Mucosa of rectum (tissue), 2 donors: Measurements from ENCODE around the gene ATP9A.

ENCODE experiments used
- H3K27ac ChIP-seq, 2 donors: one replicate each; pipeline ENCODE4 v1.7.0; 2013; ENCODE audit warnings: inconsistent platforms in 2 of 2, low read depth in 2 of 2, low read length in 2 of 2
- H3K27me3 ChIP-seq, 2 donors: one replicate each; pipeline ENCODE4 v1.7.0; 2013; ENCODE audit warnings: low read length in 2 of 2; ENCODE audit not compliant: control insufficient read depth in 2 of 2, insufficient read depth in 2 of 2
- H3K36me3 ChIP-seq, 2 donors: one replicate each; pipeline ENCODE4 v1.7.0; 2013; ENCODE audit warnings: low read length in 2 of 2; ENCODE audit not compliant: control insufficient read depth in 2 of 2, insufficient read depth in 2 of 2
- H3K4me1 ChIP-seq, 2 donors: one replicate each; pipeline ENCODE4 v1.7.0; 2013; ENCODE audit warnings: low read length in 2 of 2, mild to moderate bottlenecking in 1 of 2; ENCODE audit not compliant: control insufficient read depth in 2 of 2, insufficient read depth in 2 of 2
- H3K4me3 ChIP-seq, 2 donors: one replicate each; pipeline ENCODE4 v1.7.0; 2013; ENCODE audit warnings: low read length in 2 of 2
- H3K9ac ChIP-seq, 2 donors: one replicate each; pipeline ENCODE4 v1.7.0; 2013; ENCODE audit warnings: low read length in 2 of 2, low read depth in 1 of 2, mild to moderate bottlenecking in 1 of 2
- H3K9me3 ChIP-seq, 2 donors: one replicate each; pipeline ENCODE4 v1.7.0; 2013; ENCODE audit warnings: low read length in 2 of 2; ENCODE audit not compliant: control insufficient read depth in 2 of 2
- donor health status: healthy.
- donor health status: Normal muscosa, but diverticular disease.

ATP9A gene

GRCh38 chr20:51587145-51587544 lies 181.0 kb downstream of the ATP9A start:
- Histone ChIP-seq H3K4me3 (no peak overlapping the region), H3K36me3 (no peaks in the 10 kb centered on the region), H3K27me3 (no peaks in the 10 kb centered on the region), H3K9me3 (no peaks in the 10 kb centered on the region), H3K4me1 (no peaks in the 10 kb centered on the region), H3K27ac (no peak overlapping the region), H3K9ac (no peak overlapping the region)

- H3K9me3 ChIP-seq = no peaks in the 10 kb centered on the region
- H3K27ac ChIP-seq = no peak overlapping the region
- H3K9ac ChIP-seq = no peak overlapping the region
- no peaks in the 10 kb centered on the region for H3K27me3 ChIP-seq
- no peaks in the 10 kb centered on the region for H3K36me3 ChIP-seq
- no peaks in the 10 kb centered on the region for H3K4me1 ChIP-seq
- H3K4me3 ChIP-seq = no peak overlapping the region
These were observed 182.2 kb downstream of the ATP9A start for GRCh38 chr20:51586005-51586440.

GRCh38 chr20:51585148-51585547 lies 183.0 kb downstream of the ATP9A start:
- no peak overlapping the region for H3K27ac ChIP-seq
- H3K4me1 ChIP-seq = no peaks in the 10 kb centered on the region
- H3K36me3 ChIP-seq = no peaks in the 10 kb centered on the region
- H3K4me3 ChIP-seq = no peak overlapping the region
- no peaks in the 10 kb centered on the region for H3K27me3 ChIP-seq
- H3K9ac ChIP-seq = no peak overlapping the region
- no peaks in the 10 kb centered on the region for H3K9me3 ChIP-seq

- Histone ChIP-seq H3K4me3 (no peak overlapping the region), H3K36me3 (no peaks in the 10 kb centered on the region), H3K4me1 (no peaks in the 10 kb centered on the region), H3K9ac (no peak overlapping the region), H3K27me3 (no peaks in the 10 kb centered on the region), H3K9me3 (no peaks in the 10 kb centered on the region), H3K27ac (no peak overlapping the region)
These were observed 183.5 kb downstream of the ATP9A start for GRCh38 chr20:51584737-51585136.

- Histone ChIP-seq H3K9ac (no peak overlapping the region), H3K36me3 (no peaks in the 10 kb centered on the region), H3K27me3 (no peaks in the 10 kb centered on the region), H3K27ac (no peak overlapping the region), H3K4me3 (no peak overlapping the region), H3K4me1 (no peaks in the 10 kb centered on the region), H3K9me3 (no peaks in the 10 kb centered on the region)
These were observed 184.1 kb downstream of the ATP9A start for GRCh38 chr20:51584116-51584515.

- Histone ChIP-seq H3K27ac (no peak overlapping the region), H3K9ac (no peak overlapping the region), H3K9me3 (no peaks in the 10 kb centered on the region), H3K36me3 (no peaks in the 10 kb centered on the region), H3K4me1 (no peaks in the 10 kb centered on the region), H3K27me3 (no peaks in the 10 kb centered on the region), H3K4me3 (no peak overlapping the region)
These were observed 184.7 kb downstream of the ATP9A start for GRCh38 chr20:51583499-51583898.

- no peaks in the 10 kb centered on the region for H3K4me1 ChIP-seq
- no peak overlapping the region for H3K9ac ChIP-seq
- H3K4me3 ChIP-seq = no peak overlapping the region
- no peaks in the 10 kb centered on the region for H3K27me3 ChIP-seq
- no peak overlapping the region for H3K27ac ChIP-seq
- H3K9me3 ChIP-seq = no peaks in the 10 kb centered on the region
- no peaks in the 10 kb centered on the region for H3K36me3 ChIP-seq
These were observed 185.1 kb downstream of the ATP9A start for GRCh38 chr20:51583073-51583472.

- H3K9ac ChIP-seq = no peak overlapping the region
- no peaks in the 10 kb centered on the region for H3K27me3 ChIP-seq
- H3K4me1 ChIP-seq = no peaks in the 10 kb centered on the region
- H3K9me3 ChIP-seq = no peaks in the 10 kb centered on the region
- no peaks in the 10 kb centered on the region for H3K36me3 ChIP-seq
- no peak overlapping the region for H3K4me3 ChIP-seq
- no peak overlapping the region for H3K27ac ChIP-seq
These were observed 186.6 kb downstream of the ATP9A start for GRCh38 chr20:51581571-51581970.

GRCh38 chr20:51579137-51579536 lies 189.1 kb downstream of the ATP9A start:
- no peaks in the 10 kb centered on the region for H3K36me3 ChIP-seq
- no peak overlapping the region for H3K4me3 ChIP-seq
- no peaks in the 10 kb centered on the region for H3K9me3 ChIP-seq
- H3K27me3 ChIP-seq = no peaks in the 10 kb centered on the region
- H3K4me1 ChIP-seq = no peaks in the 10 kb centered on the region
- H3K27ac ChIP-seq = no peak overlapping the region
- no peak overlapping the region for H3K9ac ChIP-seq

GRCh38 chr20:51578145-51578459 lies 190.1 kb downstream of the ATP9A start:
- Histone ChIP-seq H3K9me3 (no peaks in the 10 kb centered on the region), H3K36me3 (no peaks in the 10 kb centered on the region), H3K9ac (no peak overlapping the region), H3K4me1 (no peaks in the 10 kb centered on the region), H3K27ac (no peak overlapping the region), H3K4me3 (no peak overlapping the region), H3K27me3 (no peaks in the 10 kb centered on the region)

GRCh38 chr20:51577432-51578144 lies 190.6 kb downstream of the ATP9A start:
- Histone ChIP-seq H3K9me3 (no peaks in the 10 kb centered on the region), H3K36me3 (no peaks in the 10 kb centered on the region), H3K27me3 (no peaks in the 10 kb centered on the region), H3K4me3 (no peak overlapping the region), H3K9ac (no peak overlapping the region), H3K4me1 (no peaks in the 10 kb centered on the region), H3K27ac (no peak overlapping the region)
